Measurements from ENCODE around the gene TEAD3. TPM values are rescaled to one million over a fixed set of nuclear protein-coding genes. Genes with fewer than 3 reads are reported as not detected.

TEAD3 gene
- total and polyA plus RNA-seq, 4 donors, result 1.9 to 6.8 (median 4.5) TPM

DNA sequence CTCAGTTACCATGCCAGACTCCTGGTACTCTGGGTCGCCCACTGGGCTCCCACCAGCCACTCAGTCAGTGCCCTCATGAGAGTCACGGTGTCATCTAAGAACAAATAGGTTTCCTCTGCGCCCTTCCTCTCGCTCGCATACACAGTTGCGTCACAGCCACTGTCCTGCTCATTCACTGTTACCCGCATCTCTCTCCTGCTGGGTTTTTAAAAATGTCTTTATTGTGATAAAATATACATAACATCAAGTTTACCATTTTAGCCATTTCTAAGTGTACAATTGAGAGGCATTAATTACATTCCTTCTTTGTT, 4.0 kb downstream of the TEAD3 start:
- Histone ChIP-seq H3K27ac (ENCODE audit: low read depth in 1 of 2, low read length in 2 of 2) (no peak overlapping the region), H3K4me3 (ENCODE audit: low read depth in 1 of 3, low read length in 3 of 3) (no peak overlapping the region)

GRCh38 chr6:35492258-35492973, 4.5 kb downstream of the TEAD3 start:
- H3K36me3 ChIP-seq (ENCODE audit: control insufficient read depth in 4 of 4, insufficient read depth in 3 of 4, low read depth in 1 of 4, low read length in 3 of 4), result no peaks in the 10 kb centered on the region
- 75% methylated on average over 7 of the region's 7 CpGs for WGBS
- H3K4me1 ChIP-seq (ENCODE audit: control insufficient read depth in 4 of 4, insufficient read depth in 4 of 4, low read length in 3 of 4), result peaks cover 9 to 29% (median 16%) of the 10 kb centered on the region in 4 donors
- no peak overlapping the region for H3K4me3 ChIP-seq (ENCODE audit: low read depth in 1 of 3, low read length in 3 of 3)
- H3K9ac ChIP-seq (ENCODE audit: low read depth in 1 of 2, low read length in 2 of 2), result no peak overlapping the region
- DNase-seq (ENCODE audit: low spot score), result no peak
- H3K27ac ChIP-seq (ENCODE audit: low read depth in 1 of 2, low read length in 2 of 2), result no peak overlapping the region
- H3K27me3 ChIP-seq (ENCODE audit: control insufficient read depth in 4 of 4, insufficient read depth in 4 of 4, low read length in 3 of 4), result no peaks in the 10 kb centered on the region
- H3K9me3 ChIP-seq (ENCODE audit: control insufficient read depth in 4 of 4, low read length in 3 of 4), result no peaks in the 10 kb centered on the region
- TF ChIP-seq REST (IDR thresholded peaks at IDR 0.05) (no peak), FOXA1 (IDR thresholded peaks at IDR 0.05) (no peak), FOXA2 (IDR thresholded peaks at IDR 0.05) (no peak), TAF1 (conservative IDR thresholded peaks at IDR 0.05) (no peak), RXRA (IDR thresholded peaks at IDR 0.05) (no peak), NR2F2 (IDR thresholded peaks at IDR 0.05) (no peak), JUND (IDR thresholded peaks at IDR 0.05) (no peak), YY1 (IDR thresholded peaks at IDR 0.05) (no peak)
- TF ChIP-seq, protein P1, sequence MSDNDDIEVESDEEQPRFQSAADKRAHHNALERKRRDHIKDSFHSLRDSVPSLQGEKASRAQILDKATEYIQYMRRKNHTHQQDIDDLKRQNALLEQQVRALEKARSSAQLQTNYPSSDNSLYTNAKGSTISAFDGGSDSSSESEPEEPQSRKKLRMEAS (IDR thresholded peaks at IDR 0.05), result no peak
- TF ChIP-seq, protein P2, sequence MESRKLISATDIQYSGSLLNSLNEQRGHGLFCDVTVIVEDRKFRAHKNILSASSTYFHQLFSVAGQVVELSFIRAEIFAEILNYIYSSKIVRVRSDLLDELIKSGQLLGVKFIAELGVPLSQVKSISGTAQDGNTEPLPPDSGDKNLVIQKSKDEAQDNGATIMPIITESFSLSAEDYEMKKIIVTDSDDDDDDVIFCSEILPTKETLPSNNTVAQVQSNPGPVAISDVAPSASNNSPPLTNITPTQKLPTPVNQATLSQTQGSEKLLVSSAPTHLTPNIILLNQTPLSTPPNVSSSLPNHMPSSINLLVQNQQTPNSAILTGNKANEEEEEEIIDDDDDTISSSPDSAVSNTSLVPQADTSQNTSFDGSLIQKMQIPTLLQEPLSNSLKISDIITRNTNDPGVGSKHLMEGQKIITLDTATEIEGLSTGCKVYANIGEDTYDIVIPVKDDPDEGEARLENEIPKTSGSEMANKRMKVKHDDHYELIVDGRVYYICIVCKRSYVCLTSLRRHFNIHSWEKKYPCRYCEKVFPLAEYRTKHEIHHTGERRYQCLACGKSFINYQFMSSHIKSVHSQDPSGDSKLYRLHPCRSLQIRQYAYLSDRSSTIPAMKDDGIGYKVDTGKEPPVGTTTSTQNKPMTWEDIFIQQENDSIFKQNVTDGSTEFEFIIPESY (IDR thresholded peaks at IDR 0.05), result no peak

More for the DNA sequence above, 4.0 kb downstream of the TEAD3 start:
- Histone ChIP-seq H3K4me1 (ENCODE audit: control insufficient read depth in 4 of 4, insufficient read depth in 4 of 4, low read length in 3 of 4) (peaks cover 9 to 30% (median 17%) of the 10 kb centered on the region in 4 donors), H3K27me3 (ENCODE audit: control insufficient read depth in 4 of 4, insufficient read depth in 4 of 4, low read length in 3 of 4) (no peaks in the 10 kb centered on the region), H3K36me3 (ENCODE audit: control insufficient read depth in 4 of 4, insufficient read depth in 3 of 4, low read depth in 1 of 4, low read length in 3 of 4) (no peaks in the 10 kb centered on the region), H3K9me3 (ENCODE audit: control insufficient read depth in 4 of 4, low read length in 3 of 4) (no peaks in the 10 kb centered on the region), H3K9ac (ENCODE audit: low read depth in 1 of 2, low read length in 2 of 2) (no peak overlapping the region)
- no peak for TF ChIP-seq SP1 (IDR thresholded peaks at IDR 0.05)
- TF ChIP-seq, protein P1 (IDR thresholded peaks at IDR 0.05), result no peak
- TF ChIP-seq, protein P3, sequence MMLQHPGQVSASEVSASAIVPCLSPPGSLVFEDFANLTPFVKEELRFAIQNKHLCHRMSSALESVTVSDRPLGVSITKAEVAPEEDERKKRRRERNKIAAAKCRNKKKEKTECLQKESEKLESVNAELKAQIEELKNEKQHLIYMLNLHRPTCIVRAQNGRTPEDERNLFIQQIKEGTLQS (IDR thresholded peaks at IDR 0.05), result no peak
- TF ChIP-seq EGR1 (IDR thresholded peaks at IDR 0.05; ENCODE audit: low read depth in 2 of 2), result no peak
- TF ChIP-seq, protein P2 (IDR thresholded peaks at IDR 0.05), result no peak
- no peak for TF ChIP-seq HNF4A (conservative IDR thresholded peaks at IDR 0.05)
- TF ChIP-seq YY1 (IDR thresholded peaks at IDR 0.05), result no peak
- no peak for TF ChIP-seq RXRA (IDR thresholded peaks at IDR 0.05)
- TF ChIP-seq NR2F2 (IDR thresholded peaks at IDR 0.05), result no peak
- DNase-seq (ENCODE audit: low spot score), result no peak
- 88% methylated on average over 7 of the region's 7 CpGs for WGBS

Measured in liver (tissue), 9 donors.